Measurements from ENCODE around the gene TRAF3.

DNA sequence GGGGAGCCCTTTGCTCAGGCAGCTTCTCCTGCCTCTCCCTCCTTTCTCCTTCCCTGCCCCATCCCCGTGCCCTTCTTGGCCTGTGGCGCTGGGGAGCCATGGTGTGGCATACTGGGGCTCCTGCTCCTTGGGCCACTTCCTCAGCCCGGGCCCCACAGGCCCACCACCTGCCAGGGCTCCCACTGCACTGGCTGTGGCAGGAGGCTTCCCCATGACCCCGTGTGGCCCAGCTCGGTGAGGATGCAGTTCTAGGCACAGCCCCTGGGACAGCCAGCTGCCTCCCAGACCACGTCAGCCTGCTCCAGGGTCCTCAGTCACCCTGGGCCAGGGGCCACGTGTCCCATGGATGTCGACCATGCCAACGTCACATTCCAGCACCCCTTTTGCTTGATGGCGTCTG, 132.2 kb downstream of the TRAF3 start:
- TF ChIP-seq, protein P1, sequence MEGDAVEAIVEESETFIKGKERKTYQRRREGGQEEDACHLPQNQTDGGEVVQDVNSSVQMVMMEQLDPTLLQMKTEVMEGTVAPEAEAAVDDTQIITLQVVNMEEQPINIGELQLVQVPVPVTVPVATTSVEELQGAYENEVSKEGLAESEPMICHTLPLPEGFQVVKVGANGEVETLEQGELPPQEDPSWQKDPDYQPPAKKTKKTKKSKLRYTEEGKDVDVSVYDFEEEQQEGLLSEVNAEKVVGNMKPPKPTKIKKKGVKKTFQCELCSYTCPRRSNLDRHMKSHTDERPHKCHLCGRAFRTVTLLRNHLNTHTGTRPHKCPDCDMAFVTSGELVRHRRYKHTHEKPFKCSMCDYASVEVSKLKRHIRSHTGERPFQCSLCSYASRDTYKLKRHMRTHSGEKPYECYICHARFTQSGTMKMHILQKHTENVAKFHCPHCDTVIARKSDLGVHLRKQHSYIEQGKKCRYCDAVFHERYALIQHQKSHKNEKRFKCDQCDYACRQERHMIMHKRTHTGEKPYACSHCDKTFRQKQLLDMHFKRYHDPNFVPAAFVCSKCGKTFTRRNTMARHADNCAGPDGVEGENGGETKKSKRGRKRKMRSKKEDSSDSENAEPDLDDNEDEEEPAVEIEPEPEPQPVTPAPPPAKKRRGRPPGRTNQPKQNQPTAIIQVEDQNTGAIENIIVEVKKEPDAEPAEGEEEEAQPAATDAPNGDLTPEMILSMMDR (IDR thresholded peaks at IDR 0.05), result no peak
- TF ChIP-seq POLR2A (IDR thresholded peaks at IDR 0.05), result no peak

All from thyroid gland (tissue), 4 donors.